Caki2 (cell line): ENCODE measurements around the gene SMARCE1. TPM values are rescaled to one million over a fixed set of nuclear protein-coding genes. Genes with fewer than 3 reads are reported as not detected.

Source experiments
- total RNA-seq: library from RNA; depleted of rRNA; stranded (reverse); fragments of >200 nt; shearing (Covaris generic); gene quantifications from 2 replicates; pipeline ENCODE4 v1.2.3, GENCODE V29; 2014; ENCODE audit warnings: low replicate concordance; rRNA removed

Gene SMARCE1
- total RNA-seq, 1 experiment from 2014 or later, result 56.3 TPM

Other genes with a start within 250 kb of the SMARCE1 start
- gene TOP2A, start 229.9 kb downstream of the SMARCE1 start, total RNA-seq, result 131 and 148 TPM in 2 replicates
- gene IGFBP4, start 204.4 kb downstream of the SMARCE1 start, total RNA-seq, result 198 and 232 TPM in 2 replicates
- not detected in 2 replicates for gene TNS4, start 146.2 kb downstream of the SMARCE1 start, total RNA-seq
- gene CCR7, start 82.3 kb downstream of the SMARCE1 start, total RNA-seq, result not detected in 2 replicates
- 3.1 and 6.8 TPM in 2 replicates for gene KRT222, start 17.4 kb upstream of the SMARCE1 start, total RNA-seq
- gene KRT24, start 55.9 kb upstream of the SMARCE1 start, total RNA-seq, result not detected in 2 replicates
- not detected in 2 replicates for gene KRT25, start 107.5 kb upstream of the SMARCE1 start, total RNA-seq
- gene KRT26, start 124.4 kb upstream of the SMARCE1 start, total RNA-seq, result not detected in 2 replicates
- not detected in 2 replicates for gene KRT27, start 134.7 kb upstream of the SMARCE1 start, total RNA-seq
- not detected in 2 replicates for gene KRT28, start 152.1 kb upstream of the SMARCE1 start, total RNA-seq
- 75.2 and 76.4 TPM in 2 replicates for gene KRT10, start 174.8 kb upstream of the SMARCE1 start, total RNA-seq
- gene KRT12, start 219.4 kb upstream of the SMARCE1 start, total RNA-seq, result not detected in 2 replicates
- 46.7 and 50.0 TPM in 2 replicates for gene KRT20, start 237.4 kb upstream of the SMARCE1 start, total RNA-seq